ENCODE measurements around the gene RTTN.
"Not testable (repeated sequence)": the region's sequence is repeated elsewhere in the genome, so short reads cannot be mapped to it uniquely, and the experiment has no call there.

The RTTN gene

DNA sequence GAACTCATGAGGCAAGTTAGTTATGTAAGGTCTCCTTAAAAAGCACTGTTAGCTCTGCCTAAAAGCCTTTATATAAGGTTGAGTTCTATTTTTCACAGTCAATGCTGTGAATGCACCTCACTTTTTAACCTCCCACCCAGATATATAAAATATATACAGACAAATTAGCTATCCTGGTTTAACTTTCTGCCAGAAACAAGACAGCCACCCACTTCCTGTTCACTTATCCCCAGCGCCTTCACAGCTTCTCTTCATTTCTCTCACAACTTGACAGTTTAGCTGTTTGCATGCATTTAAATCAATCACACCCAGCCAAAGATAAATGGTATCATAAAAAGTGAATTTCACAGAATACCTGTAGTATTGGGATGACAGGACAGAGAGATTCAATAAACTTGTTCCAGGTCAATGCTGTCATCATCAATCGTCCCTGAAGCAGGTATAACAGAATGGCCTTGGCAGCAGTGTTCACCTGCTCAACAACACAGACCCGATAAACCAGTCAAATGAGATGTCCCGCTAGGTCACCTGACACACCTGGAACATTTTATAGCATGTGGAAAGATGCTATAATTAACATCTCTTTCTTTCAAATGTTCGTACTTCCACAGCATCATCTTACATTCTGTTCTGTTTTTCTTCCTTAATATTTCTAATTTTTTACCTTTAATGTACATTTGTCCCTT lies 55.7 kb downstream of the RTTN start:
- DNase-seq, result peak in 1 of 51 donors; percentile 11

GRCh38 chr18:70149156-70149555 lies 56.3 kb downstream of the RTTN start:
- no peak for DNase-seq

DNA sequence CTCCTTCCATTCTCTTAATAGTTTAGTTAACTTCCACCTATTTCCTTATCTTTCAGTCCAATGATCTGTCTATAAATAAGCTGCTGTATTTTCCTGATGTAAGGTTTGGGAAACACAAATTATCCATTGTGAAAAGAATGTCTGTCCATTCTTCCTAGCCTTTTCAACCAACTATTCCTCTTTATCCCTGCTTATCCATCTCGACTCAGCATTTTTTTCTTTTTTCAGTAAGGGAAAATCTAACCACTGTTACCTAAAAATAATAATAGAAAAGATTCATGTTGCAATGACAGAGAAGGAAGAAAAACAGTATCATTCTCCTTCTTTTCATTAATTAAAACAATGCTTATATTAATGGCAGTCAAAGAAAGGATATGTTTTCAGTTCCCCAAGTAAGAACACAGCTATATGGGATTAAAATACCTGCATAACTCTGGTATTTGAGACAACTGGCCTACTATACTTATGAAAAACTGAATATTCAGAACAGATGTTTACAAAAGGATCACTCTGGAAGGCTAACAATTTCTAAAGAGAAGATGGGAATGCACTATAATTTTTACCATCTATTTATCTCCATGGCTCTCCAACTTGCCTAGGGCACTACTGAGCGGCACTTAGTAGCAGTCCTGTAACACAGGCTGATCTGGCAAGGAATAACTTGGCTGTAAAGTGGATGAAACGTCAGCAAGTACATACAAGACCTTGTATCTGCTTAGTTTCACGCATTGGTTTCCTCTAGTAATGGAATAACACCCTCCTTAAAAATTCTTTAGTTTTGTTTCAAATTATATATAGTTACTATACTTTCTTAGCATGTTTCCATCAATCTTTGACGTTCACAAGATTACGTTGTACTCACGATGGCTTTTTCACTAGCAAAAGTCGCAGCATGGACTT lies 57.2 kb downstream of the RTTN start:
- no peak for DNase-seq

DNA sequence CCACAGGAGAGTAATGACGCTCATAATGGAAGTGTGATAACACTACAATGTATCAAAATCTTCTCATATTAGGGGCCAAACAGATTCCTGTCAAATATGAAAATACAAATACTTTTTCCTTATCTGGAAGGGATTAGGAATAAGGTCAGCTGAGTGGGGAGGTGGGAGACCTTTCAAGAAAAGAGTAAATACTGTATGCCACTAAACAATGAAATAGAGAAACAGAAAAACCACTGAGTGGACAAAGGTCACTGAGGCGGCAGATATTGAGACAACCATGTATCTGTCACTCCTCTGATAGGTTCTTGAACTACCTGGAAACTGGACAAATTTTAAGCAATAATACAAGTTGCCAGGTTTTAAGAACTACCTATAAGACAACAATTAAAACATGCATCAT lies 59.3 kb downstream of the RTTN start:
- no peak for DNase-seq

DNA sequence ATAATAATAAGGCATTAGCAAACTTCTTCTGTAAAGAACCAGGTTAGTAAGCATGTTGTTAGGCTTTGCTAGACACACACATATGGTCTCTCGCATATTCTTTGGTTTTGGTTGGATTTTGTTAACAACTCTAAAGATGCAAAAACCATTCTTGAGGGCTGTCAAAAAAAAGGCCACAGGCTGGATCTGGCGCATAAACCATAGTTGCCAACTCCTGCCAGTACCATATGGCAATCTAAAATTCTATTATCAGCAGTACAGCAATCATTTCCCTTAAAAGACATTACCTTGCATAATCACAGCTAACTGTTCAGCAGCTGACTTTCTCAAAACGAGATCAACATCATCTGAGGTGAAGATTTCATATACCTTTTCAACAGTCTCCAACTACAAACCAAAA lies 63.5 kb downstream of the RTTN start:
- DNase-seq, result no peak

GRCh38 chr18:70139138-70139537 lies 66.3 kb downstream of the RTTN start:
- peak in 1 of 51 donors; percentile 25 for DNase-seq

DNA sequence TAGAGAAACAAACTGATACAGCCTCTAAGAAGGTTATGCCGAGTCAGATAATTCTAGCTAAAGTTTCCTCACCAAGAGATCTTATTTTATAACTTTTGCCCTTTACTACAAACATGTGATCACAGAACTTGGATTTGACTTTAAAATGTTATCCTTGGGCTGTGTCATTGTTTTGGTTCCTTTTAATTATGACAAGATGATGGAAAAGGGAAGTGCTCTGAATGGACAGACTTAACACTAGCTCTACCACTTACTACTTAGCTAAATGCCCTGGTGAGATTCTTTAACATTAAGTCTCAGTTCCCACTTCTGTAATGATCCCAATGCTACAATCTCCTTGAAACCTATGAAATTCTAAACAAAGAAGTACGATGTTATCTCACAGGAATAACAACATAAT lies 69.9 kb downstream of the RTTN start:
- no peak for DNase-seq

GRCh38 chr18:70132999-70133398 lies 72.5 kb downstream of the RTTN start:
- DNase-seq, result no peak

GRCh38 chr18:70128271-70128670 lies 77.2 kb downstream of the RTTN start:
- no peak for DNase-seq

DNA sequence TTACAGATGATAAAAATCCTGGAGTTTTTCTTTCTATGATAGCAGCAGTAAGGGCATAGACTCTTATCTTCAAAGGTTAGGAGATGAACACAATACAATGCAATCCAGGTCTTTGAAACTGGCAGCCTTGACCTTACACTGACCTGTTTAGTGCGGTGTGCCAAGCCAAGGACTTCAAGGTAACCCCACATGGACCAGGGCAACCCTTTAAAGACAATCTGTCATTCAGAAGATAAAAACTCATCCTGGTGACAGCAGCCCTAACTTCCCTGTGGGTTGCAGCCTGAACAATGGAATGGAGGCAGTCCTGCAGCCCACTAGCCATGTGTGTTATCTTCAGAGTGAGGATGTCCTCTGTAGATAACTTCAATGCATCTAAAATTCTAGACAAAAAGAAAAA lies 78.1 kb downstream of the RTTN start:
- no peak for DNase-seq

- no peak for DNase-seq
Measured at GRCh38 chr18:70126832-70127231, 78.7 kb downstream of the RTTN start.

- no peak for DNase-seq
Measured at GRCh38 chr18:70124139-70124538, 81.3 kb downstream of the RTTN start.

- no peak for DNase-seq
Measured at GRCh38 chr18:70121842-70122241, 83.6 kb downstream of the RTTN start.

DNA sequence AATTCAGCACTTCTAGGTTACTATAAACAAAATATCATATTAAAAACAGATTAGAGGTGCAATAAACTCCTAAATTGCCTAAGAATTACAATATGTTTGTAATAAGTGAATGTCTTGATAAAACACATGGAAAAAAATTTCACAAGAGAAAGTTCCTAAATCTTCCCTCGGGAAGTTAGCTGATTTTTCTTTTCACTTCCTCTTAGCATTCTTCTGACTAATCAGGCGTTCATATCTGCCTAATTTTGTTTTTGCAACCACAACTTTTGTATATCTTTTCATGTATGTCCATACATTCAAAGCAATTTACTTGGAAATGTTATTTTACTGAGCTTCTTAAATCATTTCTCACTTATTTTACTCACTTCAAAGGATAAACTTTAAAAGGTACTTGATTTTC lies 88.5 kb downstream of the RTTN start:
- no peak for DNase-seq

DNA sequence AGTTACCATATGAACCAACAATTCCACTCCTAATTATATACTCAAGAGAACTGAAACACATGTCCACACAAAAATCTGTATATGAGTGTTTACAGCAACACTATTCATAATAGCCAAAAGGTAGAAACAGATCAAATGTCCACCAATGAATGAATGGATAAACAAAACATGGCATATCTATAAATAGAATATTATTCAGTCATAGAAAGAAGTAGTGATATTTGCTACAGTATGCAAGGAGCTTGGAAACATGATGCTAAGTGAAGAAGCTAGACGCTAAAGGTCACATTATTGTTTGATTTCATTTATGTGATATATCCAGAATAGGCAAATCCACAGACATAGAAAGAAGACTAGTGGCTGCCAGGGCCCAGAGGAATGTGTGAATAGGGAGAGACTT lies 92.0 kb downstream of the RTTN start:
- DNase-seq, result no peak

- no peak for DNase-seq
Measured at GRCh38 chr18:70110678-70111077, 94.8 kb downstream of the RTTN start.

DNA sequence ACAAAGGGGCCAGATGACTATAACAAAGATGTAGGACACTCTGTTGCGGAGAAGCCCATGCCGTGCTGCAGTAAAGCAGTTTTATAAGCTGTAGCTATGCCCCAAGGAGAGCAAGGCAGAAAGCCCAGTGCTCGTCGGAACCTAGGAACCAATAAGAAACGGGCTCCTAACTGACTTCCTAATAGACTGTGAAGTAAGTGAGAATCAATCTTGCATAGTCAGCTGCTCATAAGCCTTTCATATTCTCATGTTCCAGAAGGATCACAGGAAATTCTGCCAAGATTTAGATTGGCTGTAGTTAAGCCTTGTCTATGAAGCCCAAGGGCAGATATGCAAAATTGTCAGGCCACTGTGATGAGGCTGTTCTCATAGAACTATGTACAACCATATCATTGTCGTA lies 98.4 kb downstream of the RTTN start:
- DNase-seq, result no peak

DNA sequence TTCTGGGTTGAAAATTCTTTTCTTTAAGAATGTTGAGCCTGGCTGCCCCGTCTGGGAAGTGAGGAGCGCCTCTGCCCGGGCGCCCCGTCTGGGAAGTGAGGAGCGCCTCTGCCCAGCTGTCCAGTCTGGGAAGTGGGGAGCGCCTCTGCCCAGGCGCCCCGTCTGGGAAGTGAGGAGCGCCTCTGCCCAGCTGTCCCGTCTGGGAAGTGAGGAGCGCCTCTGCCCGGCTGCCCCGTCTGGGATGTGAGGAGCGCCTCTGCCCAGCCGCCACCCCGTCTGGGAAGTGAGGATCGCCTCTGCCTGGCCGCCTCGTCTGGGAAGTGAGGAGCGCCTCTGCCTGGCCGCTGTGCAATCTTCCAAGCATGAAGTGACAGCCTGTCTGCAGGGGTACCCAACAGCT lies 102.6 kb downstream of the RTTN start:
- DNase-seq, result not testable (repeated sequence)

DNA sequence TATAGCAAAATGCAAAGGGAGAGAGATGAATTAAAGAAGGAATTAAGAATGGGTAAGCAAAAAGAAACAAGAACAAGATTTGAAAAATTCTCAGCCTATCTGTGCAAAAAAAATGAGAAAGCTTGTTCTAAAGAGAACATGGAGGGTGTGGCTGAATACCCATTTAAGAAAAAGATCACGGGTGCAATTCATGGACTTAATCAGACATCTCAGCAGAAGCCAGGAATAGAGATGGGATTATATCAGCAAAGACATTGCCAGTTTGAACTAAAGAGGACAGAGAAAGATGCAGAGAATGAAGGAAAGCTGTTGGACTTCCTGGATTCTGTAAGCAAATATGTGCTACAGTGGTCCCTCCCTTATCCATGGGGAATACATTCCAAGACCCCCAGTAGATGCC lies 115.6 kb downstream of the RTTN start:
- DNase-seq, result no peak

GRCh38 chr18:70086085-70086484 lies 119.4 kb downstream of the RTTN start:
- no peak for DNase-seq

DNA sequence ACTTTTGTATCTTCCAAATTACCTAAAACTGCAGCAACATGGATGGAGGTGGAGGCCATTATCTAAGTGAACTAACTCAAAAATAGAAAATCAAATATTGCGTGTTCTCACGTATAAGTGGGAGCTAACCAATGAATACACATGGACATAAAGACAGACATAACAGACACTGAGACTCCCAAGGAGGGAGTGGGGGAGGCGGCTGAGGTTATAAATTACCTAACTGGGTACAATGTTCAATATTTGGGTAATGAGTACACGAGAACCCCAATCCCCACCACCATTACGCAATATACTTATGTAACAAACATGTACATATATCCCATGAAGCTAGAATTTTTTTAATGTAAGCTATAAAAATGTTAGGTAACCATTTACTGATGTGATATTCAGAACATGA lies 119.8 kb downstream of the RTTN start:
- no peak for DNase-seq

DNA sequence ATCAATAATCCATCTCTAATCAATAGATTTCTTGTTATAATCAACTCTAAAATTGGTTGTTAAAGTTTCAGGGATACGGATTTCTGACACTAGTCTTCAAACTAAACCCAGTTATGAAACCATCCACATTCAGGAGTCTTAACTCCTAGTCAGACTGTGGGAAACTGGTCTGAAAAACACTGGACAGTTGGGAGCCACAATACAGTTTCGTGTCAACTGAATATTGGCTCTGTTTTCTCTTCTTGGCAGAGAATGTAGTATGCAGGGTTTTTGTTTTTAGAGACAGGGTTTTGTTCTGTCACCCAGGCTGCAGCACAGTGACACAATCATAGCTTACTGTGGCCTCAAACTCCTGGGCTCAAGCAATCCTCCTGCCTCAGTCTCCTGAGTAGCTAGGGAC lies 123.1 kb downstream of the RTTN start:
- DNase-seq, result no peak

DNA sequence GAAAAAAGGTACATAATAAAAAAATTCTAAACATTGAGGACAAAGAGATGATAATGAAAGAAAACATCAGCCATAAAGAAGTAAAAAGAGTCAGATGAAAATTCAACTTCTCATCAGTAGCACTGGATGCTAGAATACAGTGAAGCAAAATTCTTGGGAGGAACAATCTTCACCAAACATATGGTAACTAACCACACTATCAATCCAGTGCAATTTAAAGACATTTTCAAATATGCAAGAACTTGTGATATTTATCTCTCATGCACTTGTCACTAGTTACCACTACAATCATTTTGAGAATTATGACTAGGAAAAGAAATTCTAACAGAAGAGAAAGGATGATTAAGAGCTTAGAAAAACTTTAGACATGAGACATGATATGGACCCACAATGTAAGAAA lies 127.4 kb downstream of the RTTN start:
- DNase-seq, result no peak
